Lower leg skin (tissue), 4 donors: ENCODE measurements around the gene CD300LB. TPM values are rescaled to one million over a fixed set of nuclear protein-coding genes. Genes with fewer than 3 reads are reported as not detected.

Source experiments
- DNase-seq, 2 donors: peaks; one replicate each; pipeline ENCODE4 v3.0.0-alpha.2; 2019; ENCODE audit warnings: low spot score in 2 of 2
- H3K4me3 ChIP-seq: fragments of 200-600 bp; sonication (generic); 2 replicates; pipeline ENCODE4 v1.5.1; 2017; ENCODE audit warnings: mild to moderate bottlenecking, low read depth; ENCODE audit not compliant: poor library complexity, severe bottlenecking
- CTCF ChIP-seq, 3 donors: fragments of 450-650 bp; IDR thresholded peaks; one replicate each; pipeline ENCODE4 v1.5.1; 2016; ENCODE audit warnings: antibody characterized with exemption in 3 of 3, mild to moderate bottlenecking in 3 of 3, moderate library complexity in 2 of 3
- POLR2A ChIP-seq, 2 donors: fragments of 450-650 bp; IDR thresholded peaks; one replicate each; pipeline ENCODE4 v1.6.1; 2016 to 2017; ENCODE audit warnings: antibody characterized with exemption in 2 of 2, mild to moderate bottlenecking in 1 of 2, moderate library complexity in 1 of 2
- WGBS, 2 donors: methylation state at CpG; one replicate each; pipeline ENCODE4 v1.1.5; 2018; 5-methylcytosine and 5-hydroxymethylcytosine counted together
- intact Hi-C: fragments of 100-400 bp; cut with DNase I; formaldehyde crosslinking; loops from one replicate; pipeline ENCODE4 v1.15.0; 2023; ENCODE audit warnings: low total_unique reads
- total RNA-seq, 4 donors: library from RNA; depleted of rRNA; stranded (reverse); fragments of >200 nt; gene quantifications; one replicate each; pipeline ENCODE4 v1.1.0, GENCODE V29; 2016

The CD300LB gene
- total RNA-seq, 4 donors from 2014 or later: 0.12 to 1.3 (median 0.55) TPM; not detected in 1

GRCh38 chr17:74472890-74473289, 58.4 kb downstream of the CD300LB start:
- intact Hi-C loops: no loop called here
- WGBS, 2 donors: 59 to 78% methylated on average over 4 of the region's 4 CpGs
- DNase-seq: no peak

GRCh38 chr17:74471341-74471740, 59.9 kb downstream of the CD300LB start:
- H3K4me3 ChIP-seq: no peak overlapping the region
- intact Hi-C loops: no loop called here
- DNase-seq: no peak
- TF ChIP-seq CTCF (IDR thresholded peaks at IDR 0.05): no peak
- 84 to 90% methylated on average over 3 of the region's 3 CpGs for WGBS, 2 donors

More at GRCh38 chr17:74472890-74473289, 58.4 kb downstream of the CD300LB start:
- no peak for TF ChIP-seq CTCF (IDR thresholded peaks at IDR 0.05)
- TF ChIP-seq POLR2A (IDR thresholded peaks at IDR 0.05): no peak
- no peak overlapping the region for H3K4me3 ChIP-seq

Other genes with a start within 250 kb of the CD300LB start
- gene KIF19, start 205.2 kb downstream of the CD300LB start, total RNA-seq: under 1 TPM in 3 of 4 donors, not detected in 1; 0.65 to 0.91 (median 0.68) TPM
- gene BTBD17, start 169.6 kb downstream of the CD300LB start, total RNA-seq: under 1 TPM in 1 of 4 donors, not detected in 3; 0.22 TPM
- not detected for gene GPR142, start 164.0 kb downstream of the CD300LB start, total RNA-seq
- 100 to 1,000 TPM in 2 of 4 donors, 10 to 100 TPM in 2; 80.3 to 147 (median 99.1) TPM for gene GPRC5C, start 99.4 kb downstream of the CD300LB start, total RNA-seq
- 10 to 100 TPM in 2 of 4 donors, 1 to 10 TPM in 2; 5.5 to 13.0 (median 8.7) TPM for gene CD300A, start 64.8 kb downstream of the CD300LB start, total RNA-seq
- gene CD300C, start 14.6 kb upstream of the CD300LB start, total RNA-seq: 1 to 10 TPM in 2 of 4 donors, under 1 TPM in 2; 0.15 to 1.5 (median 0.75) TPM
- not detected for gene CD300H, start 36.0 kb upstream of the CD300LB start, total RNA-seq
- not detected for gene CD300LD, start 60.8 kb upstream of the CD300LB start, total RNA-seq
- gene CD300E, start 92.3 kb upstream of the CD300LB start, total RNA-seq: under 1 TPM in 2 of 4 donors, not detected in 2; 0.37 to 0.45 TPM
- under 1 TPM in 2 of 4 donors, not detected in 2; 0.13 to 0.27 TPM for gene CD300LF, start 181.4 kb upstream of the CD300LB start, total RNA-seq
- gene RAB37, start 205.8 kb upstream of the CD300LB start, total RNA-seq: 1 to 10 TPM in 1 of 4 donors, under 1 TPM in 1, not detected in 2; 0.57 to 1.7 TPM
- gene NHERF1, start 217.2 kb upstream of the CD300LB start, total RNA-seq: 10 to 100 TPM; 47.6 to 67.7 (median 58.6) TPM
- gene NAT9, start 244.9 kb upstream of the CD300LB start, total RNA-seq: 10 to 100 TPM; 14.3 to 26.6 (median 18.1) TPM